Lower leg skin (tissue), 3 donors: ENCODE data around the gene ABHD17A.

Experiments used
- CTCF ChIP-seq, 3 donors: fragments of 450-650 bp; IDR thresholded peaks; one replicate each; pipeline ENCODE4 v1.5.1; 2016; ENCODE audit warnings: antibody characterized with exemption in 3 of 3, mild to moderate bottlenecking in 3 of 3, moderate library complexity in 2 of 3
- POLR2A ChIP-seq, 2 donors: fragments of 450-650 bp; IDR thresholded peaks; one replicate each; pipeline ENCODE4 v1.6.1; 2016 to 2017; ENCODE audit warnings: antibody characterized with exemption in 2 of 2, mild to moderate bottlenecking in 1 of 2, moderate library complexity in 1 of 2

GRCh38 chr19:1839658-1840540, 45.4 kb downstream of the ABHD17A start:
- TF ChIP-seq CTCF (IDR thresholded peaks at IDR 0.05) (no peak), POLR2A (IDR thresholded peaks at IDR 0.05) (no peak)
